ENCODE measurements around the gene RHOD.

The RHOD gene, protein sequence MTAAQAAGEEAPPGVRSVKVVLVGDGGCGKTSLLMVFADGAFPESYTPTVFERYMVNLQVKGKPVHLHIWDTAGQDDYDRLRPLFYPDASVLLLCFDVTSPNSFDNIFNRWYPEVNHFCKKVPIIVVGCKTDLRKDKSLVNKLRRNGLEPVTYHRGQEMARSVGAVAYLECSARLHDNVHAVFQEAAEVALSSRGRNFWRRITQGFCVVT

DNA sequence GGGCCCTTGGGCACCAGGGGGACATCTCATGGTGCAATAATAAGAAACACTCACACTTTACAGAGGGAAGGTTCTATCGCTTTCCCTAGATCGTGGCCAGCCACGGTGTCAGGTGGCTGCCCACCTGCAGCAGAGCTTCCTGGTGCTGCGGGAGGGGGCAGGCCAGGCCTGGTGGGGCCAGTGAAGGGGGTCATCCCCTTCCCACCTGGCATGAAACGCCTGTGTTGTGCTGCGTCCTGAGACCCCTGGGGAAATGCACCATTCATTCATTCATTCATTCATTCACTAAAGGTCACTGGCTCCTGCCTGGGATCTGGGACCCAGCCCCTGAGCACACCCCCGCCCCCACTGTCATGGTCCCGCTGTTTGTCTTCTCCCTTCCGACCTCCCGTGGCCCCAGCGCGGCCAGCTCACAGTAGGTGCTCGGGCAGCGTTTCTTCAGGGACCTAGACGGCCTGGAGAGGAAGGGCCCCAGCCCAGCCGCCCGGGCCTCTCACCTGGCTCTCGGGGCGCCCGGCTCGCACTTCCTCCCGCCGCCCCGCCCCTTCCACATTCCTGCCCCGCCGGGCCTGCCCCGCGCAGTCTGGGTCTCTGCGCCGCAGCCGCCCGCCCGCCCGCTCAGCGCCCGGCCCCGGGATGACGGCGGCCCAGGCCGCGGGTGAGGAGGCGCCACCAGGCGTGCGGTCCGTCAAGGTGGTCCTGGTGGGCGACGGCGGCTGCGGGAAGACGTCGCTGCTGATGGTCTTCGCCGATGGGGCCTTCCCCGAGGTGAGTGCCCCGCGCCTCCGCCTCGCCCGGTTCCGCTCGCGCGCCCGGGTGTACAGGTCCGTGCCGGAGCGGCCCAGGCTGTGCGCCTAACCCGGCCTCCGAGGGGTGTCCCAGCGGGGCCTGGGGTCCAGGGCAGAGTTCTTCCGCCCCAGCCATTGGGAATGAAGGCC is at the start of gene RHOD:
TSS of gene RHOD (plus strand) at position 581 of the 938 bp plus-strand sequence. CDS start at position 637, 56 bp downstream.
- Histone ChIP-seq H3K4me3 (ENCODE audit: low read length) (peak within 1 kb of the TSS; percentile 78), H3K9me3 (ENCODE audit: control insufficient read depth, low read length) (no peaks in the 10 kb centered on the region), H3K9ac (ENCODE audit: low read length) (peak within 1 kb of the TSS; percentile 74), H3K4me1 (ENCODE audit: control insufficient read depth, insufficient read depth, low read length) (peaks cover 11% of the 10 kb centered on the region), H3K27me3 (replicated peaks; ENCODE audit: control insufficient read depth, insufficient read depth, low read length) (peaks cover 2% of the 10 kb centered on the region), H3K36me3 (ENCODE audit: control insufficient read depth, insufficient read depth, low read length, severe bottlenecking) (no peaks in the 10 kb centered on the region)
- DNase-seq (ENCODE audit: low read depth): peak; percentile 71

DNA sequence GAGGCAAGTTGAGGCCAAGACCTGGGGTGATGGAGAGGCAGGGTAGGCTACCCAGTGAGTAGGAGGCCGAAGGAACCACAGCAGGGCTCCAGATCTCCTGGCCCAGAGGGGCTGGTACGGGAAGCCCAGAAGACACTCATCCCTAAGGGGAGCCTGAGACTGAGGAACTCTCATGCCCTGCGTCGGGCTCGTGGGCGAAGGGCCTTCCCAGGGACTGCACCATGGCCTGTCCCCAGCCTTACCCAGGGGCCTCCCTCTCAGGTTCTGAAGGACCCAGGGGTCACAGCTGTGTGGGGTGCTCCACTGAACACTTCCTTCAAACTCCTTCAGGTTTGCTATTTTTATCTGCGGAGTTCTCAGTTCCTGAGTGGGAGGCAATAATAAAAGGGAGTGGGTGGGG is 49.5 kb upstream of the RHOD start:
- DNase-seq (ENCODE audit: low read depth): no peak
- peaks cover 15% of the 10 kb centered on the region for H3K4me1 ChIP-seq (ENCODE audit: control insufficient read depth, insufficient read depth, low read length)
- no peaks in the 10 kb centered on the region for H3K9me3 ChIP-seq (ENCODE audit: control insufficient read depth, low read length)
- no peak overlapping the region for H3K9ac ChIP-seq (ENCODE audit: low read length)
- H3K27me3 ChIP-seq (replicated peaks; ENCODE audit: control insufficient read depth, insufficient read depth, low read length): no peaks in the 10 kb centered on the region
- H3K36me3 ChIP-seq (ENCODE audit: control insufficient read depth, insufficient read depth, low read length, severe bottlenecking): no peaks in the 10 kb centered on the region
- H3K4me3 ChIP-seq (ENCODE audit: low read length): no peak overlapping the region

DNA sequence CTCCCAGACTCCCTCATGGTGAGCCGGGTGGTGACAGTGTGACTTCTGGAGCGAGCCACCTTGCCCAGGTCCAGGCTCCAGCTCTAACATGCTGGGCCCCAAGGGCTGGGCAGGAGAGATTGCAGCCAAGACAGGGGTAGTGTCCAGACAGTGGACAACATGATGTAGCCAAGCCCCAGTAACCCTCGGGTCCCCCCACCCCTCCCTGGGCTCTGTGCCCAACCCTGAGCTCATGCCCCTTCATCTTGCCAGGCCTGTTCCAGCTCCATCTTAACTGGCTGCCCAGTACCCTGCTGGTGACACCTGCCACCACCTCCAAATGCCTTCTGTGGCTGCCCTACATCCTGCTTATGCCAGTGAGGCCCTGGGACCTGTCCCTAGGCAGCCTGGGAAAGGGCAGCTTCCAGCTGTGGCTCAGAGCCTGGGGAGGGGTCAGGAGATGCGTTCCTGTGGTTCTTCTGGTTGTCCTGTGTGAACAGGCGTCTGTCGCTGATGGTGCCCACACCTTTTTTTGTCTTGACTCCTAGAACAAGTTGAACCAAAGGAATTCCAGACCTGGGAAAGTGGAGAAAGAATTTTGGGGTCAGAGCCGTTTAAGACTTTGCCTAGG is 46.2 kb upstream of the RHOD start:
- Histone ChIP-seq H3K27me3 (replicated peaks; ENCODE audit: control insufficient read depth, insufficient read depth, low read length) (peaks cover 14% of the 10 kb centered on the region), H3K9me3 (ENCODE audit: control insufficient read depth, low read length) (no peaks in the 10 kb centered on the region), H3K4me3 (ENCODE audit: low read length) (no peak overlapping the region), H3K4me1 (ENCODE audit: control insufficient read depth, insufficient read depth, low read length) (peaks cover 15% of the 10 kb centered on the region), H3K36me3 (ENCODE audit: control insufficient read depth, insufficient read depth, low read length, severe bottlenecking) (no peaks in the 10 kb centered on the region), H3K9ac (ENCODE audit: low read length) (no peak overlapping the region)
- no peak for DNase-seq (ENCODE audit: low read depth)

DNA sequence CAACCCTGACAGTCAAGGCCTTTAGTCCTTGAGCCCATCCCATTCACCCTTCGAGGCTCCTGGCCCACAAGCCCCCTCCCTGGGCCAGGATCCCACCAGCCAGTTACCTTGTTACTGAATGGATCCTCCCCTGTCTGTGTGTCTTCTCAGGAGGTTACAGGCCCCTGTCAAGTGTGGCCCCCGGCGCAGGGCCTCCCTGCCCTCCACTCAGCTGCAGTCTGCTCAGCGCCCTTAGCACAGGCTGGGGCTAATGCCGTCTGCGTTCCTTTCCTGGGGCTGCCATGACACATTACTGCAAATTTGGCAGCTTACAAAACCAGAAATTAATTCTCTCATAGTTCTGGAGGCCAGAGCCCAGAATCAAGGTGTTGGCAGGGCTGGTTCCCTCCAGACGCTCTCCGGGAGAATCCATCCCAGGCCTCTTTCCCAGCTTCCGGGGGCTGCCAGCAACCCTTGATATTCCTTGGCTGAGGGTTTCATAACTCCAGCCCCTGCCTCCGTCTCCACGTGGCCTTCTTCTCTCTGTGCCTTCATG is 43.1 kb upstream of the RHOD start:
- H3K4me3 ChIP-seq (ENCODE audit: low read length): no peak overlapping the region
- H3K9me3 ChIP-seq (ENCODE audit: control insufficient read depth, low read length): no peaks in the 10 kb centered on the region
- H3K9ac ChIP-seq (ENCODE audit: low read length): no peak overlapping the region
- peaks cover 19% of the 10 kb centered on the region for H3K27me3 ChIP-seq (replicated peaks; ENCODE audit: control insufficient read depth, insufficient read depth, low read length)
- H3K4me1 ChIP-seq (ENCODE audit: control insufficient read depth, insufficient read depth, low read length): peaks cover 4% of the 10 kb centered on the region
- H3K36me3 ChIP-seq (ENCODE audit: control insufficient read depth, insufficient read depth, low read length, severe bottlenecking): no peaks in the 10 kb centered on the region
- no peak for DNase-seq (ENCODE audit: low read depth)

DNA sequence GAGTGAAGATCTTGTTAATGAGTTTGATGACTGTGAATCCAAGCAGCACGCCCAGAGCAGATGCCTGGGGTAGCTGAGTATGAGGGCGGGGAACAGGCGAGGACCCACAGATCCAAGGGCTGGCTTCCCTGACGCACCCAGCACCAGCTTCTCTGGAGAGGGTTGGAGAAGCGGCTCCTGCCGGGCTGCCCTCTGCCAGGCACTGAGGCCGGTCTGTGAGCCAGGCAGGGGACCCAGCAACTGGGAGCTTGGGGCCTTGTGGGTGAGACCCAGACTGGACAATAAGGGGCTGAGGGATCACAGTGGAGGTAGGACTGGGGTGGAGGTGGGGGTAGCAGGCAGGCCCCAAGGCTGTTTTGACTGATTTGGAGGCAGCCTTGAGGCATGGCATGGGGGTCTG is 42.3 kb upstream of the RHOD start:
- H3K4me3 ChIP-seq (ENCODE audit: low read length): no peak overlapping the region
- no peak overlapping the region for H3K9ac ChIP-seq (ENCODE audit: low read length)
- no peaks in the 10 kb centered on the region for H3K36me3 ChIP-seq (ENCODE audit: control insufficient read depth, insufficient read depth, low read length, severe bottlenecking)
- H3K9me3 ChIP-seq (ENCODE audit: control insufficient read depth, low read length): no peaks in the 10 kb centered on the region
- peaks cover 4% of the 10 kb centered on the region for H3K4me1 ChIP-seq (ENCODE audit: control insufficient read depth, insufficient read depth, low read length)
- DNase-seq (ENCODE audit: low read depth): no peak
- peaks cover 19% of the 10 kb centered on the region for H3K27me3 ChIP-seq (replicated peaks; ENCODE audit: control insufficient read depth, insufficient read depth, low read length)

DNA sequence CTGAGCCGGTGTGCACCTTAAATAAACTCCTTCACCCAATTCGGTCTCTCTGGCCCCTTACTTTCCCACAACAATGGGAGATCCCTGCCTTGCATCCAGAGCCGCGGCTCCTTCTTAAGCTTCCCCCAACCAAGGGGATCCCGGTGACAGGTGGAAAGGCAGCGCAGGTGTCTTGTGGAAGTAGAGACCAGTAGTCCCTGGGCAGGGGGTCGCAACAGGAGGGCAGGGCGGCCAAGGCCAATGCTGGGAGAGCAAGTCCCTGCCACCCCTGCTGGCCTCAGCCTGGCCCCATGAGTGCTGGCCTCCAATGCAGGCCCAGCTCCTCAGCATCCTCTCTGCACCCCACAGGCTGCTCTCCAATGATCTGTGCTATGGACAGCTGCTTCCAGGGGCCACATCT is 41.6 kb upstream of the RHOD start:
- no peaks in the 10 kb centered on the region for H3K9me3 ChIP-seq (ENCODE audit: control insufficient read depth, low read length)
- no peak overlapping the region for H3K9ac ChIP-seq (ENCODE audit: low read length)
- no peaks in the 10 kb centered on the region for H3K36me3 ChIP-seq (ENCODE audit: control insufficient read depth, insufficient read depth, low read length, severe bottlenecking)
- H3K27me3 ChIP-seq (replicated peaks; ENCODE audit: control insufficient read depth, insufficient read depth, low read length): peaks cover 22% of the 10 kb centered on the region
- H3K4me3 ChIP-seq (ENCODE audit: low read length): no peak overlapping the region
- DNase-seq (ENCODE audit: low read depth): no peak
- peaks cover 4% of the 10 kb centered on the region for H3K4me1 ChIP-seq (ENCODE audit: control insufficient read depth, insufficient read depth, low read length)

DNA sequence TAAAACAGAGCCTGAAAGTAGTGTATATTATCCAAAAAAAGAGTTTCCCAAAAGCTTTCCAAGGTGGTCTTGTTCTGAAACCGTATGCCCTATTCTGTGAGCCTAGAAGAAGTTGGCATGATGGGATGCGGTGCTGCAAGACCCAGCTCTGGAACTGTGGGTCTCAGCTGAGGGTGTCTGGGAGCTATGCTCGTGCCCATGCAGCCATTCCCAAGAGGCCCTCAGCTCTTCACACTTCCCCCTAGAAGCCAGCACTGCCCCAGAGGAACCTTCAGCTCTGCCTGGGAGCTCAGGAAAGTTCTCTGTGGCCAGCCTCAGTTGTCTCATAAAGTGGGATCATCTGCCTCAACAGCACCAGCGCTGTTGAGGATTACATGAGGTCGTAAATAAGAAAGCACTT is 40.1 kb upstream of the RHOD start:
- peaks cover 23% of the 10 kb centered on the region for H3K27me3 ChIP-seq (replicated peaks; ENCODE audit: control insufficient read depth, insufficient read depth, low read length)
- H3K4me3 ChIP-seq (ENCODE audit: low read length): no peak overlapping the region
- peaks cover 4% of the 10 kb centered on the region for H3K4me1 ChIP-seq (ENCODE audit: control insufficient read depth, insufficient read depth, low read length)
- no peak overlapping the region for H3K9ac ChIP-seq (ENCODE audit: low read length)
- DNase-seq (ENCODE audit: low read depth): no peak
- no peaks in the 10 kb centered on the region for H3K9me3 ChIP-seq (ENCODE audit: control insufficient read depth, low read length)
- no peaks in the 10 kb centered on the region for H3K36me3 ChIP-seq (ENCODE audit: control insufficient read depth, insufficient read depth, low read length, severe bottlenecking)

DNA sequence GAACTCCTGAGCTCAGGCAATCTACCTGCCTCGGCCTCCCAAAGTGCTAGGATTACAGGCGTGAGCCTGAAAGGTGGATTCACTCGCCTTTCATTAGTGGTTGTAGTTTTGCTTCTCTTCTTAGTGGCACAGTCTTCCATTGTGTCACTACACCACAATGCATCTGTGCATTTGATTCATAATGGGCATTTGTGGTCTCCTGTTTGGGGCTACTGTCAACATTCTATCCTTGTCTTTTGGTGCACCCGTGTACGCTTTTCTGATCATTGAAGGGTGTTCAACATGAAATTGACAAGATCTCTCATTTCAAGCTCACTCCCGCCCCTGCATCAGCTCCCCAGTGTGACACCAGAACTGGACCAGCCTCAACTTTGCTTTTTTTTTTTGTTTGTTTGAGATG is 35.7 kb upstream of the RHOD start:
- peaks cover 5% of the 10 kb centered on the region for H3K27me3 ChIP-seq (replicated peaks; ENCODE audit: control insufficient read depth, insufficient read depth, low read length)

DNA sequence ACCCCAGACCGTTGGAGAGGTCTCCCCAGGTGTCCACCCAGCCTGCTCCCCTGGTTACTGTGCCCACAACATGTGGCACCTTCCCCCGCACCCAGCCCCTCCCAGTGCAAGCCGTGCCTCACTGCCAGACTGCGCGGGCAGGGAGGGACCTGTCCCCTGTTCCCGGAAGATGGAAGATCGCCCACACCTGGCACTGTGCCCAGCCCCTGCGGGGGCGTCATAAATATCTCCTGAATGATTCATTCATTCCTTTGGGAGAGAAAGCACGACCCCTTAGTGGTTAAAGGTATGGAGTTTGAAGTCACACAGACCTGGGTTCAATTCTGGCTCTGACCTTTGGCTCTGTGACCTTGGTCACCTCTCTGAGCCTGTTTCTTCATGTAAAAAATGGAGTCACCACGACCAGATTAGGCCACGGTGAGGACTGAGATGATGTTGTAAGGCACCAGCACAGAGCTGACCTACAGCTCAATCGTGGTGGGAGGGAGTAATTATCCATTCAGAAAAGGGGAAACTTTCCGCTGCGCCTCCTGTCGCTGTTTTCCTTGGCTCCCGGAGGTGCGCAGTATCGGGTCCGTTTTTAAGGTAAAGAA is 34.2 kb upstream of the RHOD start:
- Histone ChIP-seq H3K9ac (ENCODE audit: low read length) (no peak overlapping the region), H3K9me3 (ENCODE audit: control insufficient read depth, low read length) (no peaks in the 10 kb centered on the region), H3K4me3 (ENCODE audit: low read length) (peak overlapping the region; percentile 63), H3K27me3 (replicated peaks; ENCODE audit: control insufficient read depth, insufficient read depth, low read length) (peaks cover 3% of the 10 kb centered on the region), H3K36me3 (ENCODE audit: control insufficient read depth, insufficient read depth, low read length, severe bottlenecking) (no peaks in the 10 kb centered on the region), H3K4me1 (ENCODE audit: control insufficient read depth, insufficient read depth, low read length) (peaks cover 6% of the 10 kb centered on the region)
- DNase-seq (ENCODE audit: low read depth): peak; percentile 20

More for the DNA sequence above, 35.7 kb upstream of the RHOD start:
- DNase-seq (ENCODE audit: low read depth): no peak
- no peaks in the 10 kb centered on the region for H3K36me3 ChIP-seq (ENCODE audit: control insufficient read depth, insufficient read depth, low read length, severe bottlenecking)
- no peaks in the 10 kb centered on the region for H3K9me3 ChIP-seq (ENCODE audit: control insufficient read depth, low read length)
- peaks cover 10% of the 10 kb centered on the region for H3K4me1 ChIP-seq (ENCODE audit: control insufficient read depth, insufficient read depth, low read length)
- no peak overlapping the region for H3K4me3 ChIP-seq (ENCODE audit: low read length)
- no peak overlapping the region for H3K9ac ChIP-seq (ENCODE audit: low read length)

DNA sequence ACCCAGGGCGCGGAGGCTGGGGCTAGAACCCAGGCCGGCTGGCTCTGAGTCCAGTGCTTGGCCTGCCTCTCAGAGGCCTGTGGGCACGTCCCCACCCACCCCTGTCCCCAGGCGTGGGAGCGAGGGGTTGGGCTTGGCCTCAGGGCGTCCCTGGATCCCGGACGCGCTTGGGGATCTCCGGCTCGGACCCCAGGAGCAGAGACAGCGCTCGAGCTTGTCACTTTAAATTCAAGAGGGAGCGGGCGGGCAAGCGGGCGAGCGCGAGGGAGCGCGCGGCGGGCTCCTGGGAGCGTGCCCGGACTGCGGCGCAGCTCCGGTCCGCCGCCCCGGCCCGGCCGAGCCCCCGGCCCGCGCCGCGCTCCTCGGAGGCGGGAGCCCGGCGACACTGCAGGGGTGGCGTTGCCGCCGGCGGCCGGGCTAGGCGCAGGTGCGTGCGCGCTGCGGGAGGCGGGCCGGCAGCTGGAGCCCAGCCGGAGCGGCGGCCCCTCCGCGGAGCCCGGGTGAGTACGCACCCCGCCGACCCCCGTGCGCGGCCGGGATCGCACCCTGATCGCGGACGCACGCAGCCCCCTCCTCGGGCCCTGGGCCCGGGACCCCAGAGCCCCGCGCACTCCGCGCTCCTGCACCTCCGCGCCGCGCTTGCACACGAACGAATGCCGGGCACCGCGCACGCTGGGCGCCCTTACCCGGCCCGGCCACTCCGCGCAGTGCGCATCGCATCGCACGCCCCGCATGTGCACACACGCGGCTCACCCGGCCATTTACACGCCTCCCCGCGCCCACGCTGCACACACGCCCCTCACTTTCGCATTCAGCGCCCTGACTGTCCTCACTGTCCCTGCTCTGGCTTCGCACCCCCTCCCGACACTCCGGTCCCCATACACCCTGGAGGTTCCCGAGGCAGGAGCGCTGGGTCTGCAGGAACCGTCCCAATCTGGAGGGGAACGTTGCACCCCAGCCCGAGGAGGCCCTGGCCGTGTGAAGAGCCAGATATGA is 33.4 kb upstream of the RHOD start, which contains the start of gene SYT12:
TSS of gene SYT12 (plus strand) at position 174 of the 996 bp plus-strand sequence. CDS start 7,011 bp downstream, outside the sequence.
- Histone ChIP-seq H3K4me1 (ENCODE audit: control insufficient read depth, insufficient read depth, low read length) (peaks cover 6% of the 10 kb centered on the region), H3K9ac (ENCODE audit: low read length) (no peak within 1 kb of the TSS), H3K27me3 (replicated peaks; ENCODE audit: control insufficient read depth, insufficient read depth, low read length) (peaks cover 7% of the 10 kb centered on the region), H3K4me3 (ENCODE audit: low read length) (peak within 1 kb of the TSS; percentile 63), H3K9me3 (ENCODE audit: control insufficient read depth, low read length) (no peaks in the 10 kb centered on the region), H3K36me3 (ENCODE audit: control insufficient read depth, insufficient read depth, low read length, severe bottlenecking) (no peaks in the 10 kb centered on the region)
- DNase-seq (ENCODE audit: low read depth): peak; percentile 56

Measured in adipocyte (in vitro differentiated cells).